ENCODE measurements around the gene TTR. TPM values are rescaled to one million over a fixed set of nuclear protein-coding genes. Genes with fewer than 3 reads are reported as not detected.

The TTR gene
- total RNA-seq, 1 donor, result not detected

GRCh38 chr18:31592506-31593157 is 955 bp downstream of the TTR start:
- no peaks in the 10 kb centered on the region for H3K4me1 ChIP-seq (ENCODE audit: insufficient read depth, low read length)
- no peaks in the 10 kb centered on the region for H3K9me3 ChIP-seq (ENCODE audit: low read depth, low read length)
- H3K4me3 ChIP-seq (ENCODE audit: low read length), result no peak overlapping the region
- no peaks in the 10 kb centered on the region for H3K27me3 ChIP-seq (ENCODE audit: insufficient read depth, low read length)

- H3K27me3 ChIP-seq (ENCODE audit: insufficient read depth, low read length), result no peaks in the 10 kb centered on the region
- no peaks in the 10 kb centered on the region for H3K4me1 ChIP-seq (ENCODE audit: insufficient read depth, low read length)
- H3K9me3 ChIP-seq (ENCODE audit: low read depth, low read length), result no peaks in the 10 kb centered on the region
- no peak overlapping the region for H3K4me3 ChIP-seq (ENCODE audit: low read length)
These were observed 3.6 kb downstream of the TTR start for GRCh38 chr18:31595121-31595771.

DNA sequence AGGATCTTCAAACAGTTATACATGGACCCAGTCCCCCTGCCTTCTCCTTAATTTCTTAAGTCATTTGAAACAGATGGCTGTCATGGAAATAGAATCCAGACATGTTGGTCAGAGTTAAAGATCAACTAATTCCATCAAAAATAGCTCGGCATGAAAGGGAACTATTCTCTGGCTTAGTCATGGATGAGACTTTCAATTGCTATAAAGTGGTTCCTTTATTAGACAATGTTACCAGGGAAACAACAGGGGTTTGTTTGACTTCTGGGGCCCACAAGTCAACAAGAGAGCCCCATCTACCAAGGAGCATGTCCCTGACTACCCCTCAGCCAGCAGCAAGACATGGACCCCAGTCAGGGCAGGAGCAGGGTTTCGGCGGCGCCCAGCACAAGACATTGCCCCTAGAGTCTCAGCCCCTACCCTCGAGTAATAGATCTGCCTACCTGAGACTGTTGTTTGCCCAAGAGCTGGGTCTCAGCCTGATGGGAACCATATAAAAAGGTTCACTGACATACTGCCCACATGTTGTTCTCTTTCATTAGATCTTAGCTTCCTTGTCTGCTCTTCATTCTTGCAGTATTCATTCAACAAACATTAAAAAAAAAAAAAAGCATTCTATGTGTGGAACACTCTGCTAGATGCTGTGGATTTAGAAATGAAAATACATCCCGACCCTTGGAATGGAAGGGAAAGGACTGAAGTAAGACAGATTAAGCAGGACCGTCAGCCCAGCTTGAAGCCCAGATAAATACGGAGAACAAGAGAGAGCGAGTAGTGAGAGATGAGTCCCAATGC is 4.6 kb downstream of the TTR start:
- Histone ChIP-seq H3K9me3 (ENCODE audit: low read depth, low read length) (no peaks in the 10 kb centered on the region), H3K27me3 (ENCODE audit: insufficient read depth, low read length) (no peaks in the 10 kb centered on the region), H3K4me1 (ENCODE audit: insufficient read depth, low read length) (no peaks in the 10 kb centered on the region), H3K4me3 (ENCODE audit: low read length) (no peak overlapping the region)

GRCh38 chr18:31598021-31598805 is 6.5 kb downstream of the TTR start:
- Histone ChIP-seq H3K4me1 (ENCODE audit: insufficient read depth, low read length) (no peaks in the 10 kb centered on the region), H3K4me3 (ENCODE audit: low read length) (no peak overlapping the region), H3K9me3 (ENCODE audit: low read depth, low read length) (no peaks in the 10 kb centered on the region), H3K27me3 (ENCODE audit: insufficient read depth, low read length) (no peaks in the 10 kb centered on the region)

DNA sequence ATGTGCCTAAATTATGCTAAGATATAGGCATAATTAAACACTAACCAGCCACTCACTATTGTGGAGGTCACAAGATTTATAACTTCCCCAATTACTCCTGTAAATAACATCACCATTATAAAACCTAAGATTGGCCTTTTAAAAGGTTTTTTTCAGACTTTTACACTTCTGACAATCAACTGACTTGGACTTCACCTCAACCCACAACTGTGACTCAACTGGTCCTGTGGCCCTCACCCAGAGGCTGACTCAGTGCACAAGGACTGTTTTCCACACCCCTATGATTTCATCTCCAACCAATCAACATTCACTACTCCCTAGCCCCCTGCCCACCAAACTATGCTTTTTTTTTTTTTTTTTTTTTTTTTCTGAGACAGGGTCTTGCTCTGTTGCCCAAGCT is 11.6 kb downstream of the TTR start:
- no peak overlapping the region for H3K4me3 ChIP-seq (ENCODE audit: low read length)
- H3K4me1 ChIP-seq (ENCODE audit: insufficient read depth, low read length), result no peaks in the 10 kb centered on the region
- H3K9me3 ChIP-seq (ENCODE audit: low read depth, low read length), result no peaks in the 10 kb centered on the region
- H3K27me3 ChIP-seq (ENCODE audit: insufficient read depth, low read length), result no peaks in the 10 kb centered on the region

- Histone ChIP-seq H3K9me3 (ENCODE audit: low read depth, low read length) (no peaks in the 10 kb centered on the region), H3K27me3 (ENCODE audit: insufficient read depth, low read length) (no peaks in the 10 kb centered on the region), H3K4me1 (ENCODE audit: insufficient read depth, low read length) (no peaks in the 10 kb centered on the region), H3K4me3 (ENCODE audit: low read length) (no peak overlapping the region)
These were observed 14.6 kb downstream of the TTR start for GRCh38 chr18:31606265-31606664.

- no peaks in the 10 kb centered on the region for H3K27me3 ChIP-seq (ENCODE audit: insufficient read depth, low read length)
- H3K9me3 ChIP-seq (ENCODE audit: low read depth, low read length), result no peaks in the 10 kb centered on the region
- no peaks in the 10 kb centered on the region for H3K4me1 ChIP-seq (ENCODE audit: insufficient read depth, low read length)
- no peak overlapping the region for H3K4me3 ChIP-seq (ENCODE audit: low read length)
These were observed 15.7 kb downstream of the TTR start for GRCh38 chr18:31607384-31607783.

- no peaks in the 10 kb centered on the region for H3K9me3 ChIP-seq (ENCODE audit: low read depth, low read length)
These were observed 18.2 kb downstream of the TTR start for GRCh38 chr18:31609886-31610285.

DNA sequence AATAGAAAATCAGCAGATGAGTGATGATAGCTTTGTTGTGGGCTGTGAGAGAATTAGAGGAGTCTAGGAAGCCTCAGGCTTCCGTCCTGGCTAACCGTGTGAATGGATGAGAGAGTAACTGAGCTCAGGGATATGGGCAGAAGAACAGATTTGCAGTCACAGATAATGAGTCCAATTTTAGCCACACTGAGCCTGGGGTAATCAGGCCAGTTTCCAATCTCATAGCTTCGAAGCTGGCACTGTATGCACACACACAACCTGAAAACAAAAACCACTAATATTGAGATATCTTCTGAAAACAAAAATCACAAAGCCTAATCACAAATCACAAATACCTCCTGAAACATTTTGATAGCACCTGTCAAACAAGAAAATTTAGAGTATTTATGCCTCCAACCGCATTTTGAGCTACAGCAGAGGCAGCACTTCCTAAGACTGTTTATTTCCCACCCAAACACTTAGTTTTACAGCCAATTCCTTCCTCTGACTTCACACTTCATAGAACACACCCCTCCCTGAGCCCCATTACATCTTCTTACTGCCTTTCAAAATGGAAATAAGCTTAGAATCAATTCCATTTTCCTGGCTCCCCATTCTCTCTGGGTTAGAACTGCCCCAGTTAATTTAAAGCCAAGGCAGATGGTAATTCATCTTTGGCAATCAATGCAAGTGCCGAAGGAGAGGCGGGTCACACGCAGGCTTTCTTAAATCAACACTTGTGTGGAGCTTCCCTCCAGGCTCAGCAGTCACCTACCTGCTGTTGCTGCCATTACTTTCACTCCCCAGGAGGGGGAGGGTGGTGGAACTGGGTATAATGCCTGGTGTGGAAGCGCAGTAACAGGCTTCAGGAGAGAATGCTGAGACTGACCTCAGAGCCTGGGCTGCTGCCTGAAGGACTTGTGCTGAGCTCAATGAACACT is 18.9 kb downstream of the TTR start:
- Histone ChIP-seq H3K4me1 (ENCODE audit: insufficient read depth, low read length) (no peaks in the 10 kb centered on the region), H3K9me3 (ENCODE audit: low read depth, low read length) (no peaks in the 10 kb centered on the region), H3K27me3 (ENCODE audit: insufficient read depth, low read length) (no peaks in the 10 kb centered on the region), H3K4me3 (ENCODE audit: low read length) (no peak overlapping the region)

More at GRCh38 chr18:31609886-31610285, 18.2 kb downstream of the TTR start:
- H3K4me1 ChIP-seq (ENCODE audit: insufficient read depth, low read length), result no peaks in the 10 kb centered on the region
- no peaks in the 10 kb centered on the region for H3K27me3 ChIP-seq (ENCODE audit: insufficient read depth, low read length)
- H3K4me3 ChIP-seq (ENCODE audit: low read length), result no peak overlapping the region

DNA sequence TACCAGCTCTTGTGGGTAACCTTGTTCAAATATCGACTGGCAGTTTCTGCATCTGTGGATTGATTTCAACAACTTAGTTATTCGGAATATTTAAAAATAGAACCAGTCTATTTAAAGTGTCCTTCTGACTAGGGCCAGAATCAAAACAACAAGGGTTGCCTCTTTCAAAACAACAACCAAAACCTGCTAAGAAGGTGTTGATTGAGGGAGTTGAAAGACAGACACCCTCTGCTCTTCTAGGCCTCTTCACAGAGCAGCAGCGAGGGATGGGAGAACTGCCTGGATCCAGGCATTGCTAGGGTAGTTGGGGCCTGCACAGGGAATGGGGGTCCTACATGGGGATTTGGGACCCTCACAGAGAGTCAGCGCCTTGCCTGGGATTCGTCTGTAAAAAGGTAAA is 19.8 kb downstream of the TTR start:
- Histone ChIP-seq H3K9me3 (ENCODE audit: low read depth, low read length) (no peaks in the 10 kb centered on the region), H3K4me1 (ENCODE audit: insufficient read depth, low read length) (no peaks in the 10 kb centered on the region), H3K27me3 (ENCODE audit: insufficient read depth, low read length) (no peaks in the 10 kb centered on the region), H3K4me3 (ENCODE audit: low read length) (no peak overlapping the region)

GRCh38 chr18:31612124-31612523 is 20.4 kb downstream of the TTR start:
- H3K4me1 ChIP-seq (ENCODE audit: insufficient read depth, low read length), result no peaks in the 10 kb centered on the region
- no peaks in the 10 kb centered on the region for H3K27me3 ChIP-seq (ENCODE audit: insufficient read depth, low read length)
- no peak overlapping the region for H3K4me3 ChIP-seq (ENCODE audit: low read length)
- H3K9me3 ChIP-seq (ENCODE audit: low read depth, low read length), result no peaks in the 10 kb centered on the region

- H3K9me3 ChIP-seq (ENCODE audit: low read depth, low read length), result no peaks in the 10 kb centered on the region
- H3K4me1 ChIP-seq (ENCODE audit: insufficient read depth, low read length), result no peaks in the 10 kb centered on the region
- no peak overlapping the region for H3K4me3 ChIP-seq (ENCODE audit: low read length)
- H3K27me3 ChIP-seq (ENCODE audit: insufficient read depth, low read length), result no peaks in the 10 kb centered on the region
These were observed 22.4 kb downstream of the TTR start for GRCh38 chr18:31614044-31614443.

DNA sequence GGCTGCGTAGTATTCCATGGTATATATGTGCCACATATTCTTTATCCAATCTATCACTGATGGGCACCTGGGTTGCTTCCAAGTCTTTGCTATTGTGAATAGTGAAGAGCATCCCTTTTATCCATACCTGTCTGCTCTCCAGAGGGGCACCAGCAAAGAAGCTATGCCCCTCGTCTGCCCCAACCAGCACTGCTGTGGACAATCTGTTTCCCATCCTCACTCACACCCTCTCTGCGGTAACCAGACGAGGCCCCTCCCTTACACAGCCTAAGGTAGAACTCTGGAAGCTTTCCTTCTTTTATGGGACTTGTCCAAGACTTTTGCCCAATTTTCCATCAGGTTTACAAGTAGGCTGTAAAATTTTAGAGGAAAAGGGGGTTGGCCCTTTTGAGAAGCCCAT is 24.9 kb downstream of the TTR start:
- Histone ChIP-seq H3K9me3 (ENCODE audit: low read depth, low read length) (no peaks in the 10 kb centered on the region), H3K27me3 (ENCODE audit: insufficient read depth, low read length) (no peaks in the 10 kb centered on the region), H3K4me1 (ENCODE audit: insufficient read depth, low read length) (no peaks in the 10 kb centered on the region), H3K4me3 (ENCODE audit: low read length) (no peak overlapping the region)

GRCh38 chr18:31617031-31617717 is 25.5 kb downstream of the TTR start:
- Histone ChIP-seq H3K4me3 (ENCODE audit: low read length) (no peak overlapping the region), H3K4me1 (ENCODE audit: insufficient read depth, low read length) (no peaks in the 10 kb centered on the region), H3K27me3 (ENCODE audit: insufficient read depth, low read length) (no peaks in the 10 kb centered on the region), H3K9me3 (ENCODE audit: low read depth, low read length) (no peaks in the 10 kb centered on the region)

Measured in mononuclear cell (primary cell).